Peyer's patch (tissue), 4 donors: ENCODE data around the gene RTN4RL1. TPM values are rescaled to one million over a fixed set of nuclear protein-coding genes. Genes with fewer than 3 reads are reported as not detected.

Source experiments
- DNase-seq, 3 donors: peaks; one replicate each; pipeline ENCODE4 v3.0.0-alpha.2; 2017 to 2019
- H3K27ac ChIP-seq, 4 donors: fragments of 200-600 bp; sonication (generic); one replicate each; pipeline ENCODE4 v1.5.1; 2016 to 2019
- H3K27me3 ChIP-seq, 2 donors: fragments of 200-600 bp; sonication (generic); one replicate each; pipeline ENCODE4 v1.5.1; 2019
- H3K36me3 ChIP-seq, 3 donors: fragments of 200-600 bp; sonication (generic); one replicate each; pipeline ENCODE4 v1.5.1; 2016 to 2019
- H3K4me1 ChIP-seq, 4 donors: fragments of 200-600 bp; sonication (generic); one replicate each; pipeline ENCODE4 v1.5.1; 2016 to 2019
- H3K4me3 ChIP-seq, 4 donors: fragments of 200-600 bp; sonication (generic); 1 replicate in 3 of 4; 2 replicates in 1 of 4; pipeline ENCODE4 v1.5.1; 2016 to 2019; ENCODE audit warnings: mild to moderate bottlenecking in 1 of 4
- H3K9me3 ChIP-seq, 4 donors: fragments of 200-600 bp; sonication (generic); one replicate each; pipeline ENCODE4 v1.5.1; 2016 to 2019; ENCODE audit warnings: mild to moderate bottlenecking in 1 of 4
- POLR2A ChIP-seq, 2 donors: fragments of 450-650 bp; IDR thresholded peaks; one replicate each; pipeline ENCODE4 v1.5.1; 2017; ENCODE audit warnings: antibody characterized with exemption in 2 of 2, mild to moderate bottlenecking in 2 of 2, moderate library complexity in 2 of 2
- total RNA-seq, 4 donors: library from RNA; depleted of rRNA; stranded (reverse); fragments of >200 nt; gene quantifications; one replicate each; pipeline ENCODE4 v1.1.0, GENCODE V29; 2016
- TF ChIP-seq, protein P1 (sequence below), 6 experiments: fragments of 450-650 bp in 4 of 6; fragments of 200-600 bp in 2 of 6; sonication (generic) in 1 of 6; IDR thresholded peaks; one replicate each; pipeline ENCODE4 v1.5.1; 2017 to 2019; ENCODE audit warnings: antibody characterized with exemption in 6 of 6, mild to moderate bottlenecking in 3 of 6, moderate library complexity in 1 of 6

Gene RTN4RL1
- total RNA-seq, 4 donors from 2014 or later: not detected

DNA sequence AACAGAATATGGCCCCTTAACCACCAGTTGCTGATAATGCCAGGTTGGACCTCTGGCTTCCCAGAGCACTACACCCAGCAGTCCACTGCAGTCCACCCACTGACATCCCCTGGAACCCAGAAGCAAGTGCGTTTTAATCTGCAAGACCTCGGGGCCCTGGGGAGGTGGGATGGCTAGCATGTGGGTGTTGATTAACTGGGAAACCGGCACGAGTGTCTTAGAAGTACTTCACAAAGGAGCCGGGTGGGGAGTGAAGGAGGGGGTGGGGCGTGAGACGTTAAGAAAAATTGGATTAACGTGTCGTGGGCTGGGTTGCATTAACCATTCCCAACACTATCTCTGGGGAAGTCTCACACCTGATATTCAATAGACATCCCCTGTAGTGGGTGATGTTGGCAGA is 23.7 kb upstream of the RTN4RL1 start:
- DNase-seq: no peak
- no peaks in the 10 kb centered on the region for H3K36me3 ChIP-seq
- peaks cover 0 to 11% of the 10 kb centered on the region in 2 donors for H3K27me3 ChIP-seq
- no peaks in the 10 kb centered on the region for H3K9me3 ChIP-seq
- no peak for TF ChIP-seq POLR2A (IDR thresholded peaks at IDR 0.05)
- TF ChIP-seq, protein P1, sequence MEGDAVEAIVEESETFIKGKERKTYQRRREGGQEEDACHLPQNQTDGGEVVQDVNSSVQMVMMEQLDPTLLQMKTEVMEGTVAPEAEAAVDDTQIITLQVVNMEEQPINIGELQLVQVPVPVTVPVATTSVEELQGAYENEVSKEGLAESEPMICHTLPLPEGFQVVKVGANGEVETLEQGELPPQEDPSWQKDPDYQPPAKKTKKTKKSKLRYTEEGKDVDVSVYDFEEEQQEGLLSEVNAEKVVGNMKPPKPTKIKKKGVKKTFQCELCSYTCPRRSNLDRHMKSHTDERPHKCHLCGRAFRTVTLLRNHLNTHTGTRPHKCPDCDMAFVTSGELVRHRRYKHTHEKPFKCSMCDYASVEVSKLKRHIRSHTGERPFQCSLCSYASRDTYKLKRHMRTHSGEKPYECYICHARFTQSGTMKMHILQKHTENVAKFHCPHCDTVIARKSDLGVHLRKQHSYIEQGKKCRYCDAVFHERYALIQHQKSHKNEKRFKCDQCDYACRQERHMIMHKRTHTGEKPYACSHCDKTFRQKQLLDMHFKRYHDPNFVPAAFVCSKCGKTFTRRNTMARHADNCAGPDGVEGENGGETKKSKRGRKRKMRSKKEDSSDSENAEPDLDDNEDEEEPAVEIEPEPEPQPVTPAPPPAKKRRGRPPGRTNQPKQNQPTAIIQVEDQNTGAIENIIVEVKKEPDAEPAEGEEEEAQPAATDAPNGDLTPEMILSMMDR (IDR thresholded peaks at IDR 0.05): no peak
- H3K4me1 ChIP-seq: peaks cover 0 to 34% (median 26%) of the 10 kb centered on the region in 4 donors
- no peak overlapping the region for H3K27ac ChIP-seq
- peak overlapping the region in 1 of 4 donors; percentile 75 for H3K4me3 ChIP-seq

DNA sequence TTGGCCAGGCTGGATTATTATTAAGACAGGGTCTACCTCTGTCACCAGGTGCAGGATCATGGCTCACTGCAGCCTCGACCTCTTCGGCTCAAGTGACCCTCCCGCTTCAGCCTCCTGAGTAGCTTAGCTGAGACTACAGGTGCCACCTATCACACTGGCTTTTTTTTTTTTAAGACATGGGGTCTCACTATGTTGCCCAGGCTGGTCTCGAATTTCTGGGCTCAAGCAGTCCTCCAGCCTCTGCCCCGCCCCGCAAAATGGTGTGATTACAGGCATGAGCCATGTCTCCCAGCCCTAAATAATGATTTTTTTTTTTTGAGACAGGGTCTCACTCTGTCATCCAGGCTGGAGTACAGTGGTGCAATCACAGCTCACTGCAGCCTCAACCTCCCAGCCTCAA is 22.5 kb upstream of the RTN4RL1 start:
- no peaks in the 10 kb centered on the region for H3K9me3 ChIP-seq
- TF ChIP-seq POLR2A (IDR thresholded peaks at IDR 0.05): no peak
- TF ChIP-seq, protein P1 (IDR thresholded peaks at IDR 0.05): no peak
- peaks cover 0 to 10% of the 10 kb centered on the region in 2 donors for H3K27me3 ChIP-seq
- H3K36me3 ChIP-seq: peaks cover 0 to 7% (median 0%) of the 10 kb centered on the region in 3 donors
- H3K4me3 ChIP-seq: no peak overlapping the region
- no peak overlapping the region for H3K27ac ChIP-seq
- no peak for DNase-seq
- H3K4me1 ChIP-seq: peaks cover 0 to 40% (median 25%) of the 10 kb centered on the region in 4 donors

DNA sequence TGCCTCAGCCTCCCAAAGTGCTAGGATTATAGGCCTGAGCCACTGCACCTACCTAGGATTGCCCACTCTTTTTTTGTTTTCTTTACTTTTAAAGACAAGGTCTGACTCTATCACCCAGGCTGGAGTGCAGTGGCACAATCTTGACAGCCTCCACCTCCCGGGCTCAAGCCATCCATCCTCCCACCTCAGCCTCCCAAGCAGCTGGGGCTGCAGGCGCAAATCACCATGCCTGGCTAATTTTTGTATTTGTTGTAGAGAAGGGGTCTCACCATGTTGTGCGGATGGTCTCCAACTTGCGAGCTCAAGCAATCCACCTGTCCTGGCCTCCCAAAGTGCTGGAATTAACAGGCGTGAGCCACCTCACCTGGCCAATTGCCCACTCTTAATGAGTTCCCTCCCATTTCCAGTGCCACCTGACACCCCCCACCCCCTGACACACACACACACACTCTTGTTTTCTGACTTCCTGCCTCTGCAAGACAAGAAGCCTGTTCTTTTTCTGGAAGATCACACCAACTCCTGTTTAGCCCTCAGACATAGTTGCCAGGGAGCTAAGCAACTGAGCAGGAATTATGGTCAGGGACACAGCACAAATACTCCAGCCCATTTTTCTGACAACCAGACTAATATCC is 19.2 kb upstream of the RTN4RL1 start:
- H3K27ac ChIP-seq: no peak overlapping the region
- no peak for TF ChIP-seq POLR2A (IDR thresholded peaks at IDR 0.05)
- TF ChIP-seq, protein P1 (IDR thresholded peaks at IDR 0.05): no peak

DNA sequence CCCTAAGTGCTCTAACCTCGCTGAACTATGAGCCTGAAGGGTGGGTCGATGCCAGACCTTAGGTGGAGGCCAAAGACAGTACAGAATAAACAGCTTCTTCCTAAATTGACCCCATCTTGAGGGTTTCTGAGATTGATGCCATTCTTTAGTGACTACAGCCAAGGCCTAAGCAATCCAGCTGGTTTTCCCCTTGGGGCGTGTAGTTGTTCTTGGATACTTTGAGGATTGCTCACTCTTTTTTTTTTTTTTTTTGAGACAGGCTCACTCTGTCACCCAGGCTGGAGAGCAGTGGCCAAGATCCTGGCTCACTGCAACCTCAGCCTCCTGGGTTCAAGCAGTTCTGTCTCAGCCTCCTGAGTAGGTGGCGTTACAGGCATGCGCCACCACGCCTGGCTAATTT is 18.7 kb upstream of the RTN4RL1 start:
- TF ChIP-seq, protein P1 (IDR thresholded peaks at IDR 0.05): no peak
- no peak for TF ChIP-seq POLR2A (IDR thresholded peaks at IDR 0.05)
- Histone ChIP-seq H3K36me3 (peaks cover 0 to 7% (median 0%) of the 10 kb centered on the region in 3 donors), H3K4me3 (no peak overlapping the region), H3K27ac (no peak overlapping the region), H3K27me3 (no peaks in the 10 kb centered on the region), H3K4me1 (peaks cover 0 to 27% (median 9%) of the 10 kb centered on the region in 4 donors), H3K9me3 (no peaks in the 10 kb centered on the region)
- no peak for DNase-seq

More for the DNA sequence above, 19.2 kb upstream of the RTN4RL1 start:
- Histone ChIP-seq H3K4me3 (no peak overlapping the region), H3K36me3 (peaks cover 0 to 7% (median 0%) of the 10 kb centered on the region in 3 donors), H3K9me3 (no peaks in the 10 kb centered on the region), H3K4me1 (peaks cover 0 to 33% (median 14%) of the 10 kb centered on the region in 4 donors), H3K27me3 (no peaks in the 10 kb centered on the region)
- DNase-seq: no peak

DNA sequence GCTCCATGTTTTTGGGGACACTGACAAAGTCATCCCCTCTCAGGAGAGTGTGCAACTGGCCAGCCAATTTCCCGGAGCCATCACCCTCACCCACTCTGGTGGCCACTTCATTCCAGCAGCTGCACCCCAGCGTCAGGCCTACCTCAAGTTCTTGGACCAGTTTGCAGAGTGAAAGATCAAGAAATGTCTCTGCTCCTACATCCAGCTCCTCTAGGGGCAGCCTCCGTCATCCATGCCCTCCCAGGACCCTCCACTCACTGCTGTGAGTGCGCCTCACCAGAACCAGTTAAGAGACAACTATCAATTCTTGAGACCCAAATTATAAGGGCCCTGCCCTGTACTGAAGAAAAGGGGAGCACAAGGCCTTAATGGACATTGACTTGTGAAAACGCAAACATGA is 17.8 kb upstream of the RTN4RL1 start:
- Histone ChIP-seq H3K36me3 (peaks cover 0 to 13% (median 0%) of the 10 kb centered on the region in 3 donors), H3K9me3 (no peaks in the 10 kb centered on the region), H3K4me1 (peaks cover 0 to 24% (median 8%) of the 10 kb centered on the region in 4 donors), H3K4me3 (peak overlapping the region in 3 of 4 donors; percentile 79 to 97 (median 93)), H3K27ac (peak overlapping the region in 2 of 4 donors; percentile 83 to 93), H3K27me3 (no peaks in the 10 kb centered on the region)
- no peak for DNase-seq
- no peak for TF ChIP-seq POLR2A (IDR thresholded peaks at IDR 0.05)
- TF ChIP-seq, protein P1 (IDR thresholded peaks at IDR 0.05): no peak
